HG03039 (cell line): Measurements from ENCODE around the gene MORN1.
"Not testable (repeated sequence)": the region's sequence is repeated elsewhere in the genome, so short reads cannot be mapped to it uniquely, and the experiment has no call there.

ENCODE experiments used
- ATAC-seq: cut with Tn5 transposase; IDR thresholded peaks from one replicate; pipeline ENCODE4 v1.9.1; 2021; ENCODE audit warnings: mild to moderate bottlenecking, moderate library complexity; ENCODE audit not compliant: unreplicated experiment

MORN1 gene

GRCh38 chr1:2391041-2391930 lies at the start of gene MORN1, which contains the start of gene RER1:
MORN1 (minus strand) TSS chr1:2391554; CDS start chr1:2391533, 21 bp downstream.
RER1 (plus strand) TSS chr1:2391841; CDS start chr1:2395791, 3,950 bp downstream.
- ATAC-seq = peak; percentile 81

DNA sequence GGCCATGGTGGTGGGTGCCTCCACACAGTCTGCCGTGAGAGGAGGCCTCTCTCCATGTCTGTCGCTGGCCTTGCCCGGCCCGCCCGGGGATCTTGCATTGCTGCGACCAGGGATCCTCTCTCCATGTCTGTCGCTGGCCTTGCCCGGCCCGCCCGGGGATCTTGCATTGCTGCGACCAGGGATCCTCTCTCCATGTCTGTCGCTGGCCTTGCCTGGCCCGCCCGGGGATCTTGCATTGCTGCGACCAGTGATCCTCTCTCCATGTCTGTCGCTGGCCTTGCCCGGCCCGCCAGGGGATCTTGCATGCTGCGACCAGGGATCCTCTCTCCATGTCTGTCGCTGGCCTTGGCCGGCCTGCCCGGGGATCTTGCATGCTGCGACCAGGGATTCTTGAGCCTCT lies 49.0 kb upstream of the MORN1 start:
- not testable (repeated sequence) for ATAC-seq

GRCh38 chr1:2439369-2439768 lies 48.0 kb upstream of the MORN1 start:
- no peak for ATAC-seq

- ATAC-seq = no peak
Observed at GRCh38 chr1:2438641-2439040, 47.3 kb upstream of the MORN1 start.

- ATAC-seq = no peak
Observed at GRCh38 chr1:2438038-2438437, 46.7 kb upstream of the MORN1 start.

GRCh38 chr1:2437617-2438016 lies 46.3 kb upstream of the MORN1 start:
- ATAC-seq = no peak

GRCh38 chr1:2436876-2437275 lies 45.5 kb upstream of the MORN1 start:
- ATAC-seq = no peak

- no peak for ATAC-seq
Observed at GRCh38 chr1:2435746-2436355, 44.5 kb upstream of the MORN1 start.

DNA sequence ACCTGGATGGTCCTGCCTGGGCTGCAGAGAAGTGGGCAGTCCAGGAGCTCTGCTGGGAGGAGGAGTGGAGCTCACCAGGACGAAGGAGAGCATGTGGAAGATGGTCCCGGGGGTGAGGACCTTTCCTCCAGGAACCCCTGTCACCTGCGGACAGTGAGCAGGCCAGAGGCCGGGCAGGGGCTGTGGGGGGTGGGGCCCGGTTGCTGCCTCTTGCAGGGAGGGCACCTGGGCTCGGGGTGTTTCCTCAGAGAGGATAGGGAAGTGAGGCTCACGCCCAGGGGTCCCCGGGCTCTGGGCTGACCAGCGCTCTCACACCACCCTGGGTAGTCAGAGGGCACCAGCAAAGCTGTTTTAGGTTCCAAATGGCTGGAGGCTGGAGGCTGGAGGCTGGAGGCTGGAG lies 43.7 kb upstream of the MORN1 start:
- no peak for ATAC-seq

DNA sequence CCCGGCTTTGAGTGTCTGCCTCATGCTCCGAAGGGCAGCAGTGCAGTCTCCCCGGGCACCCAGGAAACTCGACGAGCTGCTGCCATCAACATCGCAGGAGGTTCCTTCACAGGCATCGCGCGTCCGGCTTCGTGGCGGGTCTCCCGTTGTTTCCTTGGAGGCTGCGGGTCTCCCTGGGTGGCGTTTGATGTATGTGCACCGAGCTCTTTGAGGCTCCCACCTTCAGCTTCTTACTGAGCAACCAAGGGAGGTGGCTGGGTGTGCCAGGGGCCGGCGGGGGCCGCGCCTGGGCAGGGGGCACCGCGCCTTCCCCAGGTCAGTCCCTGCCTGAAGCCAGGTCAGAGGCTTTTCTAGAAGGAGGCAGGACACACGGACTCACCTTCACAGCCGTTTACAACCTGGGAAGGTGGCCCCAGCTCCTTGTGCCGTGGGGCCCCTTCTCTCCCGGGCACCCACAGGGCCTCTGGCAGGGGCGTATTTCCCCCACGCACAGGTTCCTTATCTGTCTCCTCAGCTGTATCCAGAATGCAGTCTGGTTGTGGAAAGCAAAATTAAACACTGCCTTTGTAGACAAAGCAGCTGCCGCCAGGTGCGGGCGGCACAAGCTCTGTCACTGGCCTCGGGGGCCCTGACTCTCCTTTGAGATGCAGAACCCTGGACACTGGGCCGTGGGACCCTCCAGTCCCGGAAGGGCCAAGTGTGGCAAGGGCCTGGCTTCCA lies 42.7 kb upstream of the MORN1 start:
- ATAC-seq = no peak

DNA sequence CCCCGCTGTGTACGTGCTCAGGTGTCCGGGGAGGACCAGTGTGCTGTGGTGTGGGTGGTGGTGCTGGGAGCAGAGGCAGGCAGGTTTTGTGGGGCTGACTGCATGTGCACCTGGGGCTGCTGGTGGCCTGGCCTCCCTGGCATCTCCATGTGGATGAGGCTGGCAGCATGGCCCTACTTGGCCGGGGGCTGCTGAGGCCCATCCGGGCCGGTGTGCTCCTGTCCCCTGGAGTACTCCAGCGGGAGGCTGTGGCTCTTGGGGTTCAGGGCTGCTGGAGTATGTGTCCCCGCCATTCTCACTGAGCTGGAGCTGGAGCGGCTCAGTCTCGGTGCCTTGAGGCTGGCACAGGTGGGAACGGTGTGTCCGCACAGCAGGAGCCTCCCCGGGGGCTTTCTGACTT lies 41.8 kb upstream of the MORN1 start:
- ATAC-seq = no peak

DNA sequence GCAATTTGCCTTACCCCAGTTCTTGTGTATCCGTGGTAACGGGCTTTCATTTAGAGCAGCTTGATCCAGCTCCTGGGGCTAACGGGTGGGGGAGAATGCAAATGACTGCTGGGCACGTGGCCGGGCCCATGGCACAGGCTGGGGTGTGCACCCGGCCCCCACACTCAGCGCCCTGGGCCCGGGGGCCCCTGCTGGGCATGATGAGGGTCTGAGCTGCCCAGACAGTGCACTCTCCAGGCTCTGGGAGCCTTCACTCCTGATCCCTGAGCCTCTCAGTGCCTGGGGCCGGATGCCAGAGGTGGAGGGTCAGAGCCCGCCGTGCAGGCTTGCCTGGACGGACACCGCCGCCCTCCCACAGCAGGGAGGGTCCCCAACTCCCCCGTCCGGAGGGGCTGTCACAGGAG lies 41.1 kb upstream of the MORN1 start:
- no peak for ATAC-seq

DNA sequence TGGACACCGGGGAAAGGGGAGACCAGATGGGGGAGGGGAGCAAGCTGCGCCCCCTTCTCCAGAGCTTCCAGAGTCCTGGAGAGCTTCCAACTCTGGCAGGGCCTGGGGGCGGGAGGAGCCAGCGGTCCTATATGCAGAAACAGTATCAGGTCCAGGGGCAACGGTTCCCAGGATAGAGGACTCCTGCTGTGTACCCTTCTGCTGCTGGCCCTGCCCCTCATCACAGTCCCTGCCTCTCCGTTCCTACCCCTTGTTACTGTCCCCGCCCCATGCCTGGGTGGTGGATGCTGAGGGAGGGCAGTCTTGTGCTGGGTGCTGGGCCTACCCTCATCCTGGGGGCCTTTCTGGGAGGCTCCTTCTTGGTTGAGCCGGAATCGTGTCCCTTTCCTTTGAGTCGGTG lies 40.2 kb upstream of the MORN1 start:
- ATAC-seq = no peak

DNA sequence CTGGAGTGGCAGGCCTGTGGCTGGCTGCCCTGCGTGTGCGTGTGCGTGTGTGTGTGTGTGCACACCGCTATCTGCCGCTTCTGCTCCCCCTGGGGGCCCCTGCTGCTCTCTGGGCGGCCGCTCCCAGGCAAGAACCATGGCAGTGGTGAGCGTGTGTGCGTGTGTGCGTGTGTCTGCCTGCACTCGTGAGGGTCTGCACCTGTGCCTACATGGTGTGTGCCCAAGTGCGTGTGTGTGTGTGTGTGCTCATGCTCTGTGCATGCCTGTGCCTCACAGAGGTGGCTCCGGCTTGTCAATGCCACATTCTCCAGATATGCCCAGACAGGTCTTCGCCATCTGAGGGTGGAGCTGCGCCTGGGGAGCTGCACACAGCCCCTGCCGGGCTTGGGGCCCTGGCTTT lies 39.7 kb upstream of the MORN1 start:
- no peak for ATAC-seq

DNA sequence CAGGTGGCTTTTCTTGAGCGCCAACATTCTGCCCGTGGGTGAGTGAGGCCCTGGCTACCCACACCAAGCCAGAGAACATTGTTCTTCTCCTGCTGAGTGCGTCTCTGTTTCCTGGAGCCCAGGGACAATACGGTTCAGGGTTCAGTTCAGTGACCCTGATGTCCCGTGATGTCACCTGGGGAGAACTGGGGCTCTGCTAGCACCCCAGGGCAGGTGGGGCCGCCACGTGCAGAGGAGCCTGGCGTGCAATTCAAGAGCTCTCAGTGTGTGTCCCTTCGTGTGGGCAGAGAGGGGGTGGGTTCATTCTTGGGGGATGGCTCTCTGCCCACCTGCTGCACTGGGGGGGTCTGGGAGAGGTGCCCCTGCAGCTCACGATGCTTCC lies 39.2 kb upstream of the MORN1 start:
- no peak for ATAC-seq

DNA sequence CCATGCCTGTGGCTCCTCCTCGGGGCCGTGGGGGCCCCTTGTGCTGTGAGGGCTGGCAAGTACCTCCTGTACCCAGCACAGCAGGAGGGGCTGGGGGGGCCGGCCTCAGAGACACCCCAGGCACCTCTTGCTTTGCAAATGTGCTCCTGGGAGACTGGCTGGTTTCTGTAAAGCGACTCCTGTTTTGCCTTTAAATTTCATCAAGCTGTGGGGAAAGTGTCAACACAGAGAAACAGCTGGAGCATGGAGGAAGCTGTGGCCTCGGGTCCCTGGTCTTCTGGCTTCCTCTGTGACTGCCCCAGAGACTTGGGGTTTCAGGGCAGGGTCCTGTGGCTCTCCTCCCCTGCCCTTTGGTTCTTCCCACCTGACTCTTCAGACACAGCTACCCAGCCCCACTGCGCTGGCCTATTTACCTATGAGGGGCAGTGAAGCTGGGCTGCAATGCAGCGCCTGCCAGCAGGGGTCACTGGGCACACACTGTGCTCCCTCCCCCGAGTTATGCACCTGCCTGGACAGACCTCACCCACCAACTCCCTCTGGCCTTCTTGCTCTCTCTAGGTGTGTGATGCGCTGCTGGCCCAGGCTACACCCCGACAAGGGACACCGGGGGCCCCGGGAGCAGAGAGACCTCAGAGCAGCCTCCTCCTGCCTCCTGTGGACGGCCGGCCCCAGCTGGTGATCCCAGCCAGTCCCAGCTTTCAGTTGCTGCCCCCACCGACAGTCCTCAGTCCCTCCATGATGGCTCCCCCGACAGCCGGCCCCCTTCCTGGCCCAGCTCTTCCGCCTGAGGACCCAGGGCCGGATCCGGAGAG lies 38.6 kb upstream of the MORN1 start:
- ATAC-seq = no peak

- no peak for ATAC-seq
Observed at GRCh38 chr1:2428490-2428889, 37.1 kb upstream of the MORN1 start.

GRCh38 chr1:2427976-2428375 lies 36.6 kb upstream of the MORN1 start:
- ATAC-seq = no peak

GRCh38 chr1:2427051-2427450 lies 35.7 kb upstream of the MORN1 start:
- no peak for ATAC-seq

DNA sequence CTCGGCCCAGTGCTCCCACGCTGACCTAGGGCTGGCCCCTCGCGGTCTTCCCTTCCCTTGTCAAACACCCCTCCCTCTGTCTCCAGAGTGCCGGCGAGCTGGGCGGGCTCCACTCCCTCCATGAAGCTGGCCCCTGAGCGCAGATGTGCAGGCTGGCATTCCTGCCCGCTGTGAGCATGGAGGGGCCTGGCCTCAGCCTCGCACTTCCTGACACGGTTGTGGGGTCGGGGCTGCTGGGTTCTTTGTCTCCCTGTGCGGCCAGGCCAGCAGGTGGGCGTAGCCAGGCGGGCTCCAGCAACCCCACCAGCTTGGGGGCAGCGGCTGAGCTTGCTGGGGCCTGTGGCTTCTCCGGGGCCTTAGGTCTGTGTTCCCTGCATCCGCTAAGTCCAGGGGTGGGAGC lies 35.2 kb upstream of the MORN1 start:
- no peak for ATAC-seq

GRCh38 chr1:2425892-2426291 lies 34.5 kb upstream of the MORN1 start:
- no peak for ATAC-seq
